MG63 (cell line): ENCODE results near the gene PAPPA2. TPM values are rescaled to one million over a fixed set of nuclear protein-coding genes. Genes with fewer than 3 reads are reported as not detected.

Experiments
- DNase-seq: peaks from one replicate; pipeline ENCODE4 v3.0.0-alpha.2; 2020
- H3K27me3 ChIP-seq: fragments of 250-450 bp; sonication (Bioruptor Pico); 2 replicates; pipeline ENCODE4 v1.5.1; 2020; ENCODE audit warnings: mild to moderate bottlenecking, moderate library complexity
- H3K36me3 ChIP-seq: fragments of 250-450 bp; sonication (Bioruptor Pico); 2 replicates; pipeline ENCODE4 v1.5.1; 2020; ENCODE audit warnings: mild to moderate bottlenecking, moderate library complexity
- H3K4me3 ChIP-seq: fragments of 250-450 bp; sonication (Bioruptor Pico); 2 replicates; pipeline ENCODE4 v1.5.1; 2020; ENCODE audit warnings: mild to moderate bottlenecking, moderate library complexity
- H3K9me3 ChIP-seq: fragments of 250-450 bp; sonication (Bioruptor Pico); 2 replicates; pipeline ENCODE4 v1.5.1; 2020; ENCODE audit warnings: mild to moderate bottlenecking, moderate library complexity
- total RNA-seq: library from RNA; depleted of rRNA; stranded (reverse); fragments of >200 nt; shearing (Covaris generic); gene quantifications from 2 replicates; pipeline ENCODE4 v1.2.3, GENCODE V29; 2014; ENCODE audit warnings: low replicate concordance

PAPPA2 gene
- total RNA-seq, 1 experiment from 2014 or later = 0.53 TPM

GRCh38 chr1:176691251-176692228, 228.6 kb downstream of the PAPPA2 start:
- no peaks in the 10 kb centered on the region for H3K36me3 ChIP-seq
- no peak overlapping the region for H3K4me3 ChIP-seq
- H3K27me3 ChIP-seq = no peaks in the 10 kb centered on the region
- peak; percentile 17 for DNase-seq
- H3K9me3 ChIP-seq = no peaks in the 10 kb centered on the region

GRCh38 chr1:176692431-176692830, 229.5 kb downstream of the PAPPA2 start:
- H3K27me3 ChIP-seq = no peaks in the 10 kb centered on the region
- no peaks in the 10 kb centered on the region for H3K36me3 ChIP-seq
- DNase-seq = no peak
- no peak overlapping the region for H3K4me3 ChIP-seq
- H3K9me3 ChIP-seq = no peaks in the 10 kb centered on the region

GRCh38 chr1:176692988-176693696, 230.2 kb downstream of the PAPPA2 start:
- no peaks in the 10 kb centered on the region for H3K36me3 ChIP-seq

GRCh38 chr1:176693697-176694329, 230.8 kb downstream of the PAPPA2 start:
- Histone ChIP-seq H3K27me3 (no peaks in the 10 kb centered on the region), H3K9me3 (no peaks in the 10 kb centered on the region), H3K4me3 (no peak overlapping the region), H3K36me3 (no peaks in the 10 kb centered on the region)
- DNase-seq = no peak

More at GRCh38 chr1:176692988-176693696, 230.2 kb downstream of the PAPPA2 start:
- no peaks in the 10 kb centered on the region for H3K9me3 ChIP-seq
- DNase-seq = no peak
- H3K4me3 ChIP-seq = no peak overlapping the region
- no peaks in the 10 kb centered on the region for H3K27me3 ChIP-seq

GRCh38 chr1:176694713-176695112, 231.7 kb downstream of the PAPPA2 start:
- H3K27me3 ChIP-seq = no peaks in the 10 kb centered on the region
- DNase-seq = no peak
- H3K4me3 ChIP-seq = no peak overlapping the region

GRCh38 chr1:176696109-176696508, 233.1 kb downstream of the PAPPA2 start:
- H3K4me3 ChIP-seq = no peak overlapping the region
- H3K27me3 ChIP-seq = no peaks in the 10 kb centered on the region
- DNase-seq = no peak
- no peaks in the 10 kb centered on the region for H3K36me3 ChIP-seq
- H3K9me3 ChIP-seq = no peaks in the 10 kb centered on the region

More at GRCh38 chr1:176694713-176695112, 231.7 kb downstream of the PAPPA2 start:
- Histone ChIP-seq H3K9me3 (no peaks in the 10 kb centered on the region), H3K36me3 (no peaks in the 10 kb centered on the region)

- no peaks in the 10 kb centered on the region for H3K9me3 ChIP-seq
- no peaks in the 10 kb centered on the region for H3K36me3 ChIP-seq
- no peak for DNase-seq
- no peaks in the 10 kb centered on the region for H3K27me3 ChIP-seq
- no peak overlapping the region for H3K4me3 ChIP-seq
Observed at GRCh38 chr1:176696689-176697088, 233.7 kb downstream of the PAPPA2 start.

GRCh38 chr1:176699821-176700220, 236.8 kb downstream of the PAPPA2 start:
- no peaks in the 10 kb centered on the region for H3K9me3 ChIP-seq
- H3K27me3 ChIP-seq = 0 out of 2 replicates have a peak, but pooled peaks cover 4% of the 10 kb centered on the region
- H3K36me3 ChIP-seq = no peaks in the 10 kb centered on the region
- no peak overlapping the region for H3K4me3 ChIP-seq
- no peak for DNase-seq

GRCh38 chr1:176701151-176701866, 238.3 kb downstream of the PAPPA2 start:
- no peaks in the 10 kb centered on the region for H3K36me3 ChIP-seq
- H3K9me3 ChIP-seq = no peaks in the 10 kb centered on the region
- DNase-seq = no peak
- H3K4me3 ChIP-seq = no peak overlapping the region
- peaks cover 8% of the 10 kb centered on the region; the same call in 1 of the 2 replicates for H3K27me3 ChIP-seq

GRCh38 chr1:176702901-176703300, 239.9 kb downstream of the PAPPA2 start:
- no peaks in the 10 kb centered on the region for H3K9me3 ChIP-seq
- DNase-seq = no peak
- no peaks in the 10 kb centered on the region for H3K36me3 ChIP-seq
- H3K27me3 ChIP-seq = peaks cover 8% of the 10 kb centered on the region; the same call in 1 of the 2 replicates
- H3K4me3 ChIP-seq = no peak overlapping the region

GRCh38 chr1:176705585-176705984, 242.6 kb downstream of the PAPPA2 start:
- Histone ChIP-seq H3K27me3 (peaks cover 8% of the 10 kb centered on the region; the same call in 1 of the 2 replicates), H3K36me3 (no peaks in the 10 kb centered on the region), H3K4me3 (no peak overlapping the region), H3K9me3 (no peaks in the 10 kb centered on the region)
- DNase-seq = no peak

- Histone ChIP-seq H3K36me3 (no peaks in the 10 kb centered on the region), H3K4me3 (no peak overlapping the region), H3K27me3 (no peaks in the 10 kb centered on the region), H3K9me3 (no peaks in the 10 kb centered on the region)
- no peak for DNase-seq
Observed at GRCh38 chr1:176717066-176717750, 254.2 kb downstream of the PAPPA2 start.

GRCh38 chr1:176719447-176719846, 256.5 kb downstream of the PAPPA2 start:
- DNase-seq = no peak
- Histone ChIP-seq H3K9me3 (no peaks in the 10 kb centered on the region), H3K27me3 (no peaks in the 10 kb centered on the region), H3K4me3 (no peak overlapping the region), H3K36me3 (no peaks in the 10 kb centered on the region)

GRCh38 chr1:176720838-176721237, 257.9 kb downstream of the PAPPA2 start:
- no peaks in the 10 kb centered on the region for H3K9me3 ChIP-seq
- no peak overlapping the region for H3K4me3 ChIP-seq
- no peaks in the 10 kb centered on the region for H3K36me3 ChIP-seq
- H3K27me3 ChIP-seq = no peaks in the 10 kb centered on the region
- DNase-seq = no peak

GRCh38 chr1:176733661-176734060, 270.7 kb downstream of the PAPPA2 start:
- Histone ChIP-seq H3K27me3 (0 out of 2 replicates have a peak, but pooled peaks cover 2% of the 10 kb centered on the region), H3K9me3 (no peaks in the 10 kb centered on the region), H3K36me3 (no peaks in the 10 kb centered on the region), H3K4me3 (no peak overlapping the region)
- DNase-seq = no peak

GRCh38 chr1:176735201-176735600, 272.2 kb downstream of the PAPPA2 start:
- no peak for DNase-seq
- Histone ChIP-seq H3K4me3 (no peak overlapping the region), H3K9me3 (no peaks in the 10 kb centered on the region; the same call in 1 of the 2 replicates), H3K36me3 (no peaks in the 10 kb centered on the region), H3K27me3 (0 out of 2 replicates have a peak, but pooled peaks cover 2% of the 10 kb centered on the region)
